ENCODE data around the gene RPL9. TPM values are rescaled to one million over a fixed set of nuclear protein-coding genes. Genes with fewer than 3 reads are reported as not detected.
"Not testable (repeated sequence)": the region's sequence is repeated elsewhere in the genome, so short reads cannot be mapped to it uniquely, and the experiment has no call there.

Gene RPL9
- total RNA-seq, 1 donor from 2014 or later = 1,277 TPM

GRCh38 chr4:39464886-39465501 is 6.3 kb upstream of the RPL9 start:
- Histone ChIP-seq H3K27me3 (ENCODE audit: low read depth) (no peaks in the 10 kb centered on the region), H3K4me3 (no peak overlapping the region), H3K27ac (no peak overlapping the region), H3K36me3 (peaks cover 55% of the 10 kb centered on the region), H3K4me1 (no peaks in the 10 kb centered on the region), H3K9me3 (no peaks in the 10 kb centered on the region)
- DNase-seq = no peak
- intact Hi-C loops (cut with DNase I) = loop anchor here (10.0 kb wide), 1 partner anchor 510 kb away; the partner anchor contains the start of gene PDS5A
- no peak for ATAC-seq
- TF ChIP-seq CTCF (IDR thresholded peaks at IDR 0.05) = no peak

DNA sequence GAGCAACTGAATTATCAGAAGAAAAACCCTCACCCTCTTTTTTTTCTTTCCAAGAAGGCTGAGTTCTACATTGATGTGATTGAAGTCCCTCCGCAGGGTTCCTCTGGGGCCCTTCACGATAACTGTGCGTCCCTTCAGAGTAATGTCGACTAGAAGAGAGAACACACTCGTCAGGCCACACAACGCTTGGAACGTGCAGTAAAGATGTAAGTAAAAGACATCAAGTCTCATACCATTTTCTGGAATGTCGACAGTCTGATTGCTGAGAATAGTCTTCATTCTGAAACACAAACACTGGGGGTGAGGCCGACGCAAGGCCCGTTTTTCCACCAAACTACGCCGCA is 589 bp downstream of the RPL9 start:
- H3K27ac ChIP-seq = peak overlapping the region; percentile 98
- ATAC-seq = peak; percentile 8 to 26

DNA sequence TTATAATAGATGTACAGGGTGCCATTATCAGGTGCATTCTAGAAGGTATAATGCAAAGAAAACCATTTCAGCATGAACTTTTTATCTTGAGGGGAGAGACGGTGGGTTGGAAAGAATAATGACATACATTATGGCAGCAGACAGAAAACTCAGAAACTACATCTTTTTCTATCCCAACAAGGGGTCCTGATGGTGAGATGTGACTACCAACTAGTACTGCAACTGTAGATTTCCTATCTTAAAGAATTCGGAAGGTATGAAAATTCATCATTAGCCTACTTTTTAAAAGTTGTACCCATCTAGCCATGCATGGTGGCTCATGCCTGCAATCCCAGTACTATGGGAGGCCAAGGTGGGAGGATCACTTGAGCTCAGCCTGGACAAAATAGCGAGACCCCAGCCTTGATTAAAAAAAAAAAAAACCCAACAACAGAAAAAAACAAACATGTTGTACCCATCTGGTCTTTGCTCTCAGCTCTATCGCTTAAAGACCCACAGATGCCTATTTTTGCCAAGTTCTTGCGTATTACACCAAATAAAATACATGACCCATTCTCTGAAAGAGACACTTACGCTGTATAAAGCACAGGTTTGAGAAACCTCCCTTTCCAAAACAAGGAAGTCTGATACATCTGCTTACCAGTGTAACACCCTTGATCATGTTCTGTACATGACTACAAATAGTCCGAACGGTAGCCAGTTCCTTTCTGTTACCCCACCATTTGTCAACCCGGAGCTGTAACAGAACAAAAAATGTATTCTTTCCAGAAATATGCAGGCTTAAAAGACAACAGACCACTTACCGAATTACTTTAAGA is 1.6 kb downstream of the RPL9 start:
- Histone ChIP-seq H3K9me3 (no peaks in the 10 kb centered on the region), H3K4me1 (peaks cover 27% of the 10 kb centered on the region), H3K27ac (peak overlapping the region; percentile 98), H3K4me3 (peak overlapping the region; percentile 88), H3K36me3 (peaks cover 72% of the 10 kb centered on the region), H3K27me3 (ENCODE audit: low read depth) (no peaks in the 10 kb centered on the region)
- intact Hi-C loops (cut with DNase I) = no loop called here
- DNase-seq (no peak), ATAC-seq (no peak)
- no peak for TF ChIP-seq CTCF (IDR thresholded peaks at IDR 0.05)

More for the DNA sequence above, 589 bp downstream of the RPL9 start:
- intact Hi-C loops (cut with DNase I); DNase-seq; H3K9me3 ChIP-seq; H3K27me3 ChIP-seq (ENCODE audit: low read depth): not testable (repeated sequence)
- Histone ChIP-seq H3K4me3 (peak overlapping the region; percentile 88), H3K36me3 (peaks cover 67% of the 10 kb centered on the region), H3K4me1 (peaks cover 27% of the 10 kb centered on the region)

DNA sequence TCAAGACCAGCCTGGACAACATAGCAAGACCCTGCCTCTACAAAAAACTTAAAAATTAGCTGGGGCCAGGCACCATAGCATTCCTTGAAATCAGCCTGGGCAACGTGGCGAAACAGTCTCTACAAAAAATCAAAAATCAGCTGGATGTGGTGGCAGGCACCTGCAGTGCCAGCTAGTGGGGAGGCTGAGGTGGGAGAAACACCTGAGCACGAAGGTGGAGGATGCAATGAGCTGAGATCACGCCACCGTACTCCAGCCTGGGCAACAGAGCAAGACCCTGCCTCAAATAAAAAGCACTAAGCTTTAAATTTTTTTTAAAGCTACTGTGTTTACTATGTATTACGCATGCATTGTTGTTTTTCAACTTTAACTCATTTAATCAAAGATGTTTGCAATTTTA is 3.2 kb downstream of the RPL9 start:
- Histone ChIP-seq H3K4me1 (peaks cover 27% of the 10 kb centered on the region), H3K36me3 (peaks cover 74% of the 10 kb centered on the region), H3K27me3 (ENCODE audit: low read depth) (no peaks in the 10 kb centered on the region), H3K4me3 (no peak overlapping the region), H3K9me3 (no peaks in the 10 kb centered on the region), H3K27ac (no peak overlapping the region)
- TF ChIP-seq CTCF (IDR thresholded peaks at IDR 0.05) = no peak
- no peak for DNase-seq
- no peak for ATAC-seq
- intact Hi-C loops (cut with DNase I) = no loop called here

DNA sequence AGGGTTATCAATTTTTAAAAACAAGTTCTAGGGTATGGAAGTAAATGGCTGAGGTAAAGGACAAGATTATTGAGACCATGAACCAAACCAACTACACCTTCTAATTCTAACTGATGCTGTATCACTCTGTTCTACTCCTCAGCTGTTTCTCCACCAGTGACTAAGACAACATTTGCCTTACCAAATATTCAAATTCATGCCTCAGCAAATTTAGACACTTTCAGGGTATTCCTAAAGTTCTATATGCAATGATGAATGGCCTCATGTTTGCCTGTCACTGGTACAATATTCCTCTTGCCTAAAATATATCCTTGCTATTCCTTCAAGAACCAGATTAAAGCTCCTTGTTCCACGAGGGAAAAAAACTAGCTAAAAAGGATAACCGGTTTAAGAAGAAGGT is 5.0 kb downstream of the RPL9 start:
- DNase-seq = no peak
- intact Hi-C loops (cut with DNase I) = no loop called here
- no peak for ATAC-seq
- H3K4me3 ChIP-seq = no peak overlapping the region
- no peak for TF ChIP-seq CTCF (IDR thresholded peaks at IDR 0.05)
- no peak overlapping the region for H3K27ac ChIP-seq
- no peaks in the 10 kb centered on the region for H3K9me3 ChIP-seq
- no peaks in the 10 kb centered on the region for H3K27me3 ChIP-seq (ENCODE audit: low read depth)
- H3K4me1 ChIP-seq = peaks cover 27% of the 10 kb centered on the region
- peaks cover 86% of the 10 kb centered on the region for H3K36me3 ChIP-seq

Measured in lower lobe of right lung (tissue), 2 donors.